NB4 (cell line): ENCODE data around the gene UBL4B.

Source experiments
- DNase-seq: peaks from one replicate; pipeline ENCODE4 v3.0.0; 2010; ENCODE audit warnings: low read depth
- H3K4me3 ChIP-seq: one replicate; pipeline ENCODE4 v1.5.1; 2011; ENCODE audit warnings: mild to moderate bottlenecking, low read depth, low read length, moderate library complexity
- CTCF ChIP-seq: IDR thresholded peaks from one replicate; pipeline ENCODE4 v1.5.1; 2012; ENCODE audit warnings: low read depth, low read length
- MAX ChIP-seq: IDR thresholded peaks from 2 replicates; pipeline ENCODE4 v1.6.1; 2011; ENCODE audit warnings: low read depth, low read length
- MYC ChIP-seq: IDR thresholded peaks from 2 replicates; pipeline ENCODE4 v1.6.1; 2011; ENCODE audit warnings: low read depth, low read length
- POLR2A ChIP-seq: IDR thresholded peaks from 2 replicates; pipeline ENCODE4 v1.6.1; 2011; ENCODE audit warnings: mild to moderate bottlenecking; ENCODE audit not compliant: insufficient read length; ENCODE audit errors: extremely low read depth

The UBL4B gene

DNA sequence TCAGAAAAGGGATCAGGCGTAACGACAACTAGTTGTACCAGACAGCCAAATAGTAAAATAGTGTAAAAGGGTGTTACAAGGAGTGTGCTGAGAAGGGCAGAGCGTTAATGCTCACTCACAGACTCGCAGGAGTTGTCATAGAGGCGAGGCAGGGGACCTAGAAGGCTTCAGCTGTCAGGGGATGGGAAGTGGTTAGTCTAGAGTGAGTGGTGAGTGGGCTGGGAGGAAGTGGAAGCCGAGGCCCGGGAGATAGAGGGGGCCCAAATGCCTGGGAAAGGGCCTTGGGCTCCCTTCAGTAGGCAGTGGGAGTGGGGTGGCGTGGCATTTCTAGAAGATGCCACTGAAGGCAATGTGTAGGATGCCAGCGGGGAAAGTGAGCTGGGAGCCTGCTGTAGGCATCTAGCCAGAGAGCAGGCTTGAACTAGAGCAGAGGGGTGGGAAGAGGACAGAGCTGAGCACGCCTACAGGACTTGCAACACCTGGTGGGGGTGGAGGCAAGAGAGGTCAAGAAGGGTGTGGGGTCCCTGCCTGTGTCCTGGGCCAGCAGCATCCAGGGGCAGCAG lies 48.4 kb downstream of the UBL4B start:
- DNase-seq: no peak
- no peak for TF ChIP-seq CTCF
- TF ChIP-seq POLR2A: no peak
- no peak for TF ChIP-seq MYC
- no peak for TF ChIP-seq MAX
- H3K4me3 ChIP-seq: no peak overlapping the region

DNA sequence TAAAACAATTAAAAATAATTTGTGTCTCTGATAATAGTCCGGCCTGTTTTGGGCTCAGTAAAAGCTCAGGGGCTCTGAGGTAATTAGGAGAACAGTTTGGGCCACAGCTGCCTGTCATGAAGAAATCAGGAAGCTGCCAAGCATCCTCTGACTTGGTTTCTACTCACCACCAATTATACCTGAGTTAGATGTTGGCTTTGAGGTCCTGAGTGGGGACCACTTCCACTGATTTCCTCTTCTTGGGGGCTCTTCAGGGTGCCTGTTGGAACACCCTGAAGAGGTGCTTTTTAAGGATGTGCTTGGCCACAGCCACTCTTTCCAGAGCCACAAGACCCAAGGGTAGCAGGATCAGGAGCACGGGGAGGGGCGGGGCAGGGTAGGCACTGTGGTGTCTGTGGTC lies 48.9 kb downstream of the UBL4B start:
- no peak for DNase-seq
- TF ChIP-seq MYC: no peak
- H3K4me3 ChIP-seq: no peak overlapping the region

- no peak overlapping the region for H3K4me3 ChIP-seq
- no peak for TF ChIP-seq POLR2A
- TF ChIP-seq MAX: no peak
- TF ChIP-seq CTCF: no peak
- no peak for TF ChIP-seq MYC
- no peak for DNase-seq
Observed at GRCh38 chr1:110161849-110162248, 49.6 kb downstream of the UBL4B start.
